Activated naive CD8-positive, alpha-beta T cell treated with anti-CD3 and anti-CD28 coated beads, Interleukin-2, amount 50 U/mL, for 16 hours (primary cell): ENCODE data around the gene ATP9A.
"Not testable (repeated sequence)": the region's sequence is repeated elsewhere in the genome, so short reads cannot be mapped to it uniquely, and the experiment has no call there.

Source experiments
- DNase-seq: peaks from one replicate; pipeline ENCODE4 v3.0.0-alpha.2; 2020; ENCODE audit warnings: low read depth, low spot score

ATP9A gene

GRCh38 chr20:51659491-51660050 is 108.6 kb downstream of the ATP9A start:
- no peak for DNase-seq

GRCh38 chr20:51656726-51657260 is 111.4 kb downstream of the ATP9A start:
- DNase-seq, result no peak

GRCh38 chr20:51656089-51656488 is 112.1 kb downstream of the ATP9A start:
- DNase-seq, result not testable (repeated sequence)

- DNase-seq, result no peak
Measured at GRCh38 chr20:51654495-51654894, 113.7 kb downstream of the ATP9A start.

GRCh38 chr20:51654060-51654459 is 114.1 kb downstream of the ATP9A start:
- DNase-seq, result no peak

GRCh38 chr20:51653226-51653625 is 115.0 kb downstream of the ATP9A start:
- DNase-seq, result no peak

- no peak for DNase-seq
Measured at GRCh38 chr20:51651921-51652549, 116.2 kb downstream of the ATP9A start.

- DNase-seq, result no peak
Measured at GRCh38 chr20:51650685-51651134, 117.5 kb downstream of the ATP9A start.

GRCh38 chr20:51648571-51648947 is 119.6 kb downstream of the ATP9A start:
- no peak for DNase-seq

- no peak for DNase-seq
Measured at GRCh38 chr20:51647674-51648570, 120.3 kb downstream of the ATP9A start.

GRCh38 chr20:51643810-51644209 is 124.4 kb downstream of the ATP9A start:
- DNase-seq, result not testable (repeated sequence)

- DNase-seq, result no peak
Measured at GRCh38 chr20:51643390-51643789, 124.8 kb downstream of the ATP9A start.

- DNase-seq, result no peak
Measured at GRCh38 chr20:51641866-51642265, 126.3 kb downstream of the ATP9A start.

- no peak for DNase-seq
Measured at GRCh38 chr20:51640743-51641142, 127.4 kb downstream of the ATP9A start.

GRCh38 chr20:51639206-51639832 is 128.9 kb downstream of the ATP9A start:
- DNase-seq, result peak; percentile 17

- no peak for DNase-seq
Measured at GRCh38 chr20:51637241-51637640, 130.9 kb downstream of the ATP9A start.

- no peak for DNase-seq
Measured at GRCh38 chr20:51636123-51636522, 132.1 kb downstream of the ATP9A start.

GRCh38 chr20:51635680-51636079 is 132.5 kb downstream of the ATP9A start:
- DNase-seq, result no peak

- no peak for DNase-seq
Measured at GRCh38 chr20:51634877-51635276, 133.3 kb downstream of the ATP9A start.

- no peak for DNase-seq
Measured at GRCh38 chr20:51634257-51634656, 133.9 kb downstream of the ATP9A start.

- no peak for DNase-seq
Measured at GRCh38 chr20:51633430-51633829, 134.8 kb downstream of the ATP9A start.

GRCh38 chr20:51631953-51632352 is 136.2 kb downstream of the ATP9A start:
- DNase-seq, result no peak
